K562 (cell line): ENCODE data around the gene ZNF219. TPM values are rescaled to one million over a fixed set of nuclear protein-coding genes. Genes with fewer than 3 reads are reported as not detected.

ENCODE experiments used
- ATAC-seq: fragments of 200-7000 bp; cut with Tn5 transposase; 3 replicates; pipeline ENCODE4 v1.9.1; 2020; ENCODE audit warnings: moderate library complexity
- BruUV-seq: library from RNA; stranded (reverse); fragments of 400-500 nt; replicated peaks from 2 replicates; lab custom pipeline; 2021; lab: Mats Ljungman, UMichigan
- CTCF ChIA-PET: fragments of 300-600 bp; formaldehyde crosslinking; extraction: SDS; loops from one replicate; lab custom pipeline; 2021; ENCODE audit warnings: low intra/inter-chr PET ratio; lab: Yijun Ruan, JAX
- POLR2A ChIA-PET: fragments of 300-600, 350-650 bp; sonication (Branson Sonifier 250); formaldehyde crosslinking; extraction: SDS; loops from one replicate; lab custom pipeline; 2021; ENCODE audit warnings: antibody characterized with exemption, inconsistent platforms; lab: Yijun Ruan, JAX
- DNase-seq, 4 experiments: peaks; one replicate each; pipeline versions ENCODE4 v3.0.0 to v3.0.0-alpha.2; 2011 to 2018; ENCODE audit warnings: low spot score in 3 of 4, mixed read lengths in 3 of 4; ENCODE audit errors: extremely low read depth in 1 of 4
- FAIRE-seq: peaks from 2 replicates; lab custom pipeline; 2011; peaks lifted over from hg19 to GRCh38; lab: Jason Lieb, UNC
- H2AFZ ChIP-seq: 2 replicates; pipeline ENCODE4 v1.6.0; 2011; ENCODE audit warnings: low read depth, low read length, control low read depth, inconsistent platforms
- H3K27ac ChIP-seq: fragments of 200-600 bp; 3 replicates; pipeline ENCODE4 v1.8.0; 2011; ENCODE audit warnings: low read depth, mild to moderate bottlenecking, control low read depth, inconsistent platforms, low read length, moderate library complexity, mixed read lengths; ENCODE audit errors: extremely low read depth
- H3K27me3 ChIP-seq, 2 experiments: fragments of 300-600 bp in 1 of 2; 2 replicates in 1 of 2; 3 replicates in 1 of 2; pipeline versions ENCODE4 v1.6.0 to v1.8.0; 2011; ENCODE audit warnings: inconsistent platforms in 2 of 2, low read length in 2 of 2, mild to moderate bottlenecking in 1 of 2, mixed read lengths in 1 of 2, moderate library complexity in 1 of 2; ENCODE audit not compliant: control insufficient read depth in 2 of 2, insufficient read depth in 2 of 2
- H3K36me3 ChIP-seq: fragments of 300-600 bp; 3 replicates; pipeline ENCODE4 v1.8.0; 2011; ENCODE audit warnings: mild to moderate bottlenecking, low read length, inconsistent platforms; ENCODE audit not compliant: control insufficient read depth, insufficient read depth
- H3K4me1 ChIP-seq, 2 experiments: fragments of 200-600 bp in 1 of 2; replicated peaks in 1 of 2; 2 replicates in 1 of 2; 3 replicates in 1 of 2; pipeline versions ENCODE4 v1.5.1 to v1.8.0; 2011; ENCODE audit warnings: inconsistent platforms in 2 of 2, low read length in 2 of 2, mild to moderate bottlenecking in 1 of 2, mixed read lengths in 1 of 2, moderate library complexity in 1 of 2; ENCODE audit not compliant: control insufficient read depth in 2 of 2, insufficient read depth in 2 of 2
- H3K4me2 ChIP-seq: 2 replicates; pipeline ENCODE4 v1.6.1; 2011; ENCODE audit warnings: low read length, control low read depth, inconsistent platforms, mixed read lengths; ENCODE audit not compliant: insufficient read depth
- H3K4me3 ChIP-seq: fragments of 200-600 bp; sonication (generic), shearing (Covaris generic); 2 replicates; pipeline ENCODE4 v1.5.1; 2016; ENCODE audit warnings: control low read depth, inconsistent platforms
- H3K79me2 ChIP-seq: fragments of 200-600 bp; 3 replicates; pipeline ENCODE4 v1.8.0; 2011; ENCODE audit warnings: low read length, inconsistent platforms; ENCODE audit not compliant: control insufficient read depth, insufficient read depth
- H3K9ac ChIP-seq, 2 experiments: 2 replicates each; pipeline versions ENCODE4 v1.6.0 to v1.6.1; 2011; ENCODE audit warnings: low read depth in 2 of 2, low read length in 2 of 2, control low read depth in 1 of 2, inconsistent platforms in 1 of 2, mild to moderate bottlenecking in 1 of 2, mixed read lengths in 1 of 2; ENCODE audit not compliant: insufficient read depth in 1 of 2
- H3K9me1 ChIP-seq: one replicate; pipeline ENCODE4 v1.6.0; 2011; ENCODE audit warnings: inconsistent platforms, mild to moderate bottlenecking, low read length, moderate library complexity; ENCODE audit not compliant: control insufficient read depth, insufficient read depth
- H3K9me3 ChIP-seq: replicated peaks from 2 replicates; pipeline ENCODE4 v1.5.1; 2011; ENCODE audit warnings: low read depth, low read length, inconsistent platforms; ENCODE audit not compliant: control insufficient read depth, insufficient read depth
- H4K20me1 ChIP-seq: replicated peaks from 2 replicates; pipeline ENCODE4 v1.6.1; 2011; ENCODE audit warnings: low read length, inconsistent platforms, mixed read lengths; ENCODE audit not compliant: control insufficient read depth, insufficient read depth
- CLOCK ChIP-seq: fragments of 250-450 bp; sonication (Bioruptor Pico); IDR thresholded peaks from 2 replicates; pipeline ENCODE4 v1.4.0; 2020; ENCODE audit warnings: mild to moderate bottlenecking, moderate library complexity, borderline replicate concordance
- E2F3 ChIP-seq: fragments of 250-450 bp; sonication (Bioruptor Pico); IDR thresholded peaks from 2 replicates; pipeline ENCODE4 v1.4.0; 2020; ENCODE audit warnings: mild to moderate bottlenecking
- KLF1 ChIP-seq: fragments of 450-650 bp; IDR thresholded peaks from 2 replicates; pipeline ENCODE4 v1.6.1; 2016; ENCODE audit warnings: missing genetic modification characterization, missing compliant biosample characterization
- MCM2 ChIP-seq: fragments of 450-650 bp; IDR thresholded peaks from 2 replicates; pipeline ENCODE4 v1.6.1; 2017; ENCODE audit warnings: low read depth, mild to moderate bottlenecking
- WGBS: fragments of 100-300 bp; shearing (Covaris generic); methylation state at CpG from one replicate; pipeline ENCODE4 v1.1.6; 2016; ENCODE audit warnings: low coverage, mixed read lengths; ENCODE audit not compliant: insufficient coverage; ENCODE audit errors: missing lambda C conversion rate; 5-methylcytosine and 5-hydroxymethylcytosine counted together
- in situ Hi-C: fragments of 300-500 bp; cut with MboI; formaldehyde crosslinking; loops from 4 replicates; pipeline ENCODE4 v1.15.0; 2018; ENCODE audit warnings: inconsistent platforms, mixed read lengths
- intact Hi-C: fragments of 100-400 bp; cut with micrococcal nuclease; formaldehyde crosslinking; loops from 2 replicates; pipeline ENCODE4 v1.14.2; 2022
- polyA plus RNA-seq, 8 experiments: library from polyadenylated mRNA; depleted of rRNA in 4 of 8; stranded (reverse) in 5 of 8; unstranded in 3 of 8; fragments of >200 nt; fragmentation: Nextera tagmentation in 2 of 8; fragmentation: Illumina TruSeq in 1 of 8; extraction: Ambion mirVana in 2 of 8; extraction: Trizol in 1 of 8; gene quantifications; 2 replicates each; pipeline versions ENCODE4 v1.2.1 to v1.2.3, GENCODE V29; 2011 to 2014; ENCODE audit warnings: inconsistent platforms in 1 of 8, missing spikeins in 1 of 8
- total RNA-seq, 7 experiments: library from RNA; depleted of rRNA in 6 of 7; stranded (reverse); fragments of >200 nt in 6 of 7; fragmentation: Illumina TruSeq in 2 of 7; extraction: Trizol in 2 of 7; gene quantifications; 2 replicates each; pipeline versions ENCODE4 v1.2.1 to v1.2.3, GENCODE V29; 2011 to 2021; ENCODE audit warnings: low replicate concordance in 1 of 7

Gene ZNF219
- total and polyA plus RNA-seq, 9 of the 15 experiments (the other 6 are each of a cell fraction or from before 2014, with no cell fraction given), result 0.29 to 10.6 (median 2.8) TPM

- H3K4me3 ChIP-seq, result no peak overlapping the region
- no peak overlapping the region for H3K4me2 ChIP-seq
Measured at GRCh38 chr14:21061347-21061668, 37.1 kb downstream of the ZNF219 start.

More at GRCh38 chr14:21061347-21061668, 37.1 kb downstream of the ZNF219 start:
- H3K9me1 ChIP-seq, result no peaks in the 10 kb centered on the region
- in situ Hi-C loops, result no loop called here
- TF ChIP-seq E2F3 (CRISPR knock-in tag) (no peak), CLOCK (no peak), MCM2 (no peak), KLF1 (tag) (no peak)
- TF ChIP-seq, all 486 proteins: peak for 0
- no TSS peak for BruUV-seq
- Histone ChIP-seq H3K27me3 (no peaks in the 10 kb centered on the region), H3K4me1 (no peaks in the 10 kb centered on the region; a peak in 1 of 5 replicates), H3K36me3 (no peaks in the 10 kb centered on the region), H3K9ac (no peak overlapping the region), H2AFZ (peak overlapping the region; percentile 74), H3K9me3 (no peaks in the 10 kb centered on the region), H3K27ac (no peak overlapping the region), H3K79me2 (no peaks in the 10 kb centered on the region), H4K20me1 (no peaks in the 10 kb centered on the region)
- ATAC-seq (no peak), FAIRE-seq (no peak), DNase-seq (no peak)
- WGBS, result 52% methylated on average over 3 of the region's 3 CpGs
- ChIA-PET POLR2A (interaction anchor here (0.8 to 1.0 kb wide), 2 partner anchors 9 to 43 kb away, joined by 3 read pairs; partner anchors contain the start of gene ARHGEF40), CTCF (no interaction called here)
- intact Hi-C loops, result no loop called here
